Tibial nerve (tissue), 4 donors: ENCODE results near the gene CD81.

Source experiments
- EP300 ChIP-seq, 2 donors: sonication (generic); formaldehyde crosslinking; IDR thresholded peaks; one replicate each; pipeline ENCODE4 v1.6.1; 2017; ENCODE audit warnings: antibody characterized with exemption in 2 of 2, mild to moderate bottlenecking in 1 of 2
- TF ChIP-seq, protein P1 (sequence below), 5 experiments: fragments of 200-600 bp in 3 of 5; fragments of 450-650 bp in 2 of 5; sonication (generic) in 3 of 5; IDR thresholded peaks; one replicate each; pipeline ENCODE4 v1.5.1; 2016 to 2019; ENCODE audit warnings: antibody characterized with exemption in 5 of 5, mild to moderate bottlenecking in 3 of 5, moderate library complexity in 2 of 5

- TF ChIP-seq, protein P1, sequence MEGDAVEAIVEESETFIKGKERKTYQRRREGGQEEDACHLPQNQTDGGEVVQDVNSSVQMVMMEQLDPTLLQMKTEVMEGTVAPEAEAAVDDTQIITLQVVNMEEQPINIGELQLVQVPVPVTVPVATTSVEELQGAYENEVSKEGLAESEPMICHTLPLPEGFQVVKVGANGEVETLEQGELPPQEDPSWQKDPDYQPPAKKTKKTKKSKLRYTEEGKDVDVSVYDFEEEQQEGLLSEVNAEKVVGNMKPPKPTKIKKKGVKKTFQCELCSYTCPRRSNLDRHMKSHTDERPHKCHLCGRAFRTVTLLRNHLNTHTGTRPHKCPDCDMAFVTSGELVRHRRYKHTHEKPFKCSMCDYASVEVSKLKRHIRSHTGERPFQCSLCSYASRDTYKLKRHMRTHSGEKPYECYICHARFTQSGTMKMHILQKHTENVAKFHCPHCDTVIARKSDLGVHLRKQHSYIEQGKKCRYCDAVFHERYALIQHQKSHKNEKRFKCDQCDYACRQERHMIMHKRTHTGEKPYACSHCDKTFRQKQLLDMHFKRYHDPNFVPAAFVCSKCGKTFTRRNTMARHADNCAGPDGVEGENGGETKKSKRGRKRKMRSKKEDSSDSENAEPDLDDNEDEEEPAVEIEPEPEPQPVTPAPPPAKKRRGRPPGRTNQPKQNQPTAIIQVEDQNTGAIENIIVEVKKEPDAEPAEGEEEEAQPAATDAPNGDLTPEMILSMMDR (IDR thresholded peaks at IDR 0.05), result no peak
- TF ChIP-seq EP300 (IDR thresholded peaks at IDR 0.05), result no peak
These were observed 30.4 kb upstream of the CD81 start for GRCh38 chr11:2346586-2347307.
